CD4-positive, alpha-beta memory T cell (primary cell): Measurements from ENCODE around the gene TRIP11. TPM values are rescaled to one million over a fixed set of nuclear protein-coding genes. Genes with fewer than 3 reads are reported as not detected.
A peak's percentile ranks its signal among the peaks of the same experiment; 100 is the strongest.
"Not testable (repeated sequence)": the region's sequence is repeated elsewhere in the genome, so short reads cannot be mapped to it uniquely, and the experiment has no call there.

Source experiments
- CTCF ChIA-PET: fragments of 350-600 bp; sonication (Branson Sonifier 250); formaldehyde crosslinking; loops from one replicate; lab custom pipeline; 2021; ENCODE audit warnings: inconsistent platforms; ENCODE audit not compliant: partially characterized antibody; lab: Charles Lee
- POLR2A ChIA-PET: fragments of 350-600 bp; sonication (Branson Sonifier 250); formaldehyde crosslinking; loops from one replicate; lab custom pipeline; 2021; ENCODE audit not compliant: partially characterized antibody; lab: Charles Lee
- DNase-seq, 5 donors: peaks; one replicate each; pipeline versions ENCODE4 v3.0.0 to v3.0.0-alpha.2; 2020 to 2022; ENCODE audit warnings: mixed read lengths in 1 of 5
- H3K27ac ChIP-seq: one replicate; pipeline ENCODE4 v1.7.0; 2013; ENCODE audit warnings: low read depth, low read length
- H3K27me3 ChIP-seq: 2 replicates; pipeline ENCODE4 v1.7.0; 2013; ENCODE audit warnings: mild to moderate bottlenecking, low read length, moderate library complexity; ENCODE audit not compliant: insufficient read depth
- H3K36me3 ChIP-seq: 2 replicates; pipeline ENCODE4 v1.7.0; 2013; ENCODE audit warnings: mild to moderate bottlenecking, low read length, moderate library complexity; ENCODE audit not compliant: insufficient read depth
- H3K4me1 ChIP-seq: 2 replicates; pipeline ENCODE4 v1.7.0; 2013; ENCODE audit warnings: mild to moderate bottlenecking, low read length, moderate library complexity; ENCODE audit not compliant: insufficient read depth
- H3K4me3 ChIP-seq, 2 donors: one replicate each; pipeline ENCODE4 v1.7.0; 2013; ENCODE audit warnings: low read length in 2 of 2, mild to moderate bottlenecking in 1 of 2
- H3K9me3 ChIP-seq, 2 donors: one replicate each; pipeline ENCODE4 v1.7.0; 2013; ENCODE audit warnings: low read length in 2 of 2, control low read depth in 1 of 2; ENCODE audit not compliant: control insufficient read depth in 1 of 2
- H3K27ac Mint-ChIP-seq, 7 donors: one replicate each; pipeline ENCODE4 v1.8.0; 2020 to 2021; ENCODE audit warnings: mixed read lengths in 7 of 7, mild to moderate bottlenecking in 6 of 7, inconsistent platforms in 3 of 7, moderate library complexity in 3 of 7
- H3K27me3 Mint-ChIP-seq, 2 donors: one replicate each; pipeline ENCODE4 v1.8.0; 2020 to 2021; ENCODE audit warnings: mixed read lengths in 2 of 2
- H3K36me3 Mint-ChIP-seq, 2 donors: one replicate each; pipeline ENCODE4 v1.8.0; 2020 to 2021; ENCODE audit warnings: mixed read lengths in 2 of 2, inconsistent platforms in 1 of 2, mild to moderate bottlenecking in 1 of 2
- H3K4me1 Mint-ChIP-seq, 4 donors: one replicate each; pipeline ENCODE4 v1.8.0; 2020 to 2021; ENCODE audit warnings: mixed read lengths in 4 of 4, mild to moderate bottlenecking in 1 of 4
- H3K4me3 Mint-ChIP-seq, 8 donors: one replicate each; pipeline ENCODE4 v1.8.0; 2020 to 2021; ENCODE audit warnings: mixed read lengths in 8 of 8, mild to moderate bottlenecking in 7 of 8, moderate library complexity in 6 of 8, inconsistent platforms in 3 of 8
- H3K9me3 Mint-ChIP-seq, 8 donors: one replicate each; pipeline ENCODE4 v1.8.0; 2020 to 2021; ENCODE audit warnings: mixed read lengths in 8 of 8, mild to moderate bottlenecking in 5 of 8, inconsistent platforms in 3 of 8, moderate library complexity in 1 of 8
- intact Hi-C: fragments of 100-400 bp; cut with micrococcal nuclease; formaldehyde crosslinking; loops from one replicate; pipeline ENCODE4 v1.15.1; 2023
- polyA plus RNA-seq, 2 donors: library from polyadenylated mRNA; unstranded; fragments of 300-500 nt; fragmentation: Illumina TruSeq; gene quantifications; one replicate each; pipeline ENCODE4 v1.2.3, GENCODE V29; 2021
- total RNA-seq, 2 experiments: library from RNA; stranded (reverse); gene quantifications; one replicate each; pipeline ENCODE4 v1.2.3, GENCODE V29; 2021

TRIP11 gene
- total and polyA plus RNA-seq, 4 experiments from 2014 or later = 24.6 to 77.2 (median 68.3) TPM

GRCh38 chr14:92045904-92046303, 6.0 kb upstream of the TRIP11 start:
- POLR2A ChIA-PET, H3K4me3 Mint-ChIP-seq, H3K4me1 Mint-ChIP-seq, H3K4me3 ChIP-seq, H3K36me3 ChIP-seq, H3K27me3 Mint-ChIP-seq, intact Hi-C loops, H3K9me3 ChIP-seq, H3K27me3 ChIP-seq, CTCF ChIA-PET, H3K27ac Mint-ChIP-seq, H3K27ac ChIP-seq, DNase-seq, H3K4me1 ChIP-seq: not testable (repeated sequence)
- Mint-ChIP-seq H3K9me3 (peaks cover 0 to 19% (median 5%) of the 10 kb centered on the region in 8 donors), H3K36me3 (peaks cover 16 to 24% of the 10 kb centered on the region in 2 donors)

GRCh38 chr14:92041766-92042165, 1.9 kb upstream of the TRIP11 start:
- H3K9me3 Mint-ChIP-seq, H3K4me3 ChIP-seq, H3K27ac ChIP-seq, H3K9me3 ChIP-seq, H3K27me3 Mint-ChIP-seq, H3K27me3 ChIP-seq, DNase-seq, H3K36me3 ChIP-seq: not testable (repeated sequence)
- peaks cover 5 to 18% of the 10 kb centered on the region in 2 donors for H3K36me3 Mint-ChIP-seq
- H3K4me1 ChIP-seq = peaks cover 36% of the 10 kb centered on the region
- intact Hi-C loops = loop anchor here (5.0 kb wide), 1 partner anchor 1214 kb away; no protein-coding TSS in a partner anchor
- H3K27ac Mint-ChIP-seq = peak overlapping the region in 4 of 7 donors; percentile 68 to 98 (median 72)
- H3K4me1 Mint-ChIP-seq = peaks cover 23 to 47% (median 35%) of the 10 kb centered on the region in 4 donors
- POLR2A ChIA-PET = interaction anchor here (1.5 to 3.4 kb wide), 3 partner anchors 45 to 80 kb away, joined by 3 to 56 read pairs (median 54); partner anchors contain the start of genes ATXN3, CPSF2 and NDUFB1
- CTCF ChIA-PET = interaction anchor here (1.9 kb wide), 1 partner anchor 45 kb away, joined by 7 read pairs; no protein-coding TSS in a partner anchor
- H3K4me3 Mint-ChIP-seq = peak overlapping the region in 4 of 8 donors; percentile 44 to 59 (median 48)

GRCh38 chr14:92041203-92041602, 1.3 kb upstream of the TRIP11 start:
- Mint-ChIP-seq H3K27ac (peak overlapping the region in 6 of 7 donors; percentile 68 to 99 (median 87)), H3K36me3 (peaks cover 5 to 19% of the 10 kb centered on the region in 2 donors), H3K9me3 (no peaks in the 10 kb centered on the region), H3K4me3 (peak overlapping the region in 3 of 8 donors; percentile 44 to 97 (median 51)), H3K4me1 (peaks cover 27 to 52% (median 39%) of the 10 kb centered on the region in 4 donors), H3K27me3 (no peaks in the 10 kb centered on the region)
- H3K27ac ChIP-seq = peak overlapping the region; percentile 89
- H3K4me1 ChIP-seq = peaks cover 41% of the 10 kb centered on the region
- ChIA-PET CTCF (interaction anchor here (1.2 to 2.2 kb wide), 4 partner anchors 18 to 81 kb away, joined by 4 to 19 read pairs (median 7); partner anchors contain the start of genes ATXN3, CPSF2 and NDUFB1), POLR2A (interaction anchor here (1.2 to 3.4 kb wide), 6 partner anchors 14 to 81 kb away, joined by 3 to 56 read pairs (median 4); partner anchors contain the start of genes ATXN3, CPSF2 and NDUFB1)
- no peak for DNase-seq
- H3K36me3 ChIP-seq = no peaks in the 10 kb centered on the region
- H3K27me3 ChIP-seq = no peaks in the 10 kb centered on the region
- no peaks in the 10 kb centered on the region for H3K9me3 ChIP-seq
- intact Hi-C loops = loop anchor here (5.0 kb wide), 1 partner anchor 1214 kb away; no protein-coding TSS in a partner anchor
- peak overlapping the region; percentile 51 to 71 for H3K4me3 ChIP-seq

- intact Hi-C loops = loop anchor here (1.0 to 5.0 kb wide), 3 partner anchors 66 to 1213 kb away; partner anchors contain the start of genes ATXN3 and PPP4R3A
- Histone ChIP-seq H3K4me3 (peak overlapping the region; percentile 51 to 71), H3K27ac (peak overlapping the region; percentile 89), H3K27me3 (no peaks in the 10 kb centered on the region), H3K4me1 (peaks cover 43% of the 10 kb centered on the region), H3K36me3 (no peaks in the 10 kb centered on the region), H3K9me3 (no peaks in the 10 kb centered on the region)
- POLR2A ChIA-PET = interaction anchor here (0.6 to 3.4 kb wide), 25 partner anchors 10 to 1657 kb away, joined by 3 to 56 read pairs (median 4); partner anchors contain the start of genes ATXN3, CPSF2, GOLGA5 and LYSET
- peaks cover 31 to 59% (median 43%) of the 10 kb centered on the region in 4 donors for H3K4me1 Mint-ChIP-seq
- peak overlapping the region; percentile 97 to 99 (median 99) for H3K27ac Mint-ChIP-seq
- H3K36me3 Mint-ChIP-seq = peaks cover 5 to 22% of the 10 kb centered on the region in 2 donors
- CTCF ChIA-PET = interaction anchor here (0.5 to 2.2 kb wide), 8 partner anchors 11 to 643 kb away, joined by 3 to 19 read pairs (median 6); partner anchors contain the start of genes ATXN3, CPSF2 and NDUFB1
- H3K4me3 Mint-ChIP-seq = peak overlapping the region; percentile 93 to 100 (median 96)
- DNase-seq = no peak
- no peaks in the 10 kb centered on the region for H3K27me3 Mint-ChIP-seq
- H3K9me3 Mint-ChIP-seq = no peaks in the 10 kb centered on the region
Observed at GRCh38 chr14:92040431-92041051, 682 bp upstream of the TRIP11 start.

DNA sequence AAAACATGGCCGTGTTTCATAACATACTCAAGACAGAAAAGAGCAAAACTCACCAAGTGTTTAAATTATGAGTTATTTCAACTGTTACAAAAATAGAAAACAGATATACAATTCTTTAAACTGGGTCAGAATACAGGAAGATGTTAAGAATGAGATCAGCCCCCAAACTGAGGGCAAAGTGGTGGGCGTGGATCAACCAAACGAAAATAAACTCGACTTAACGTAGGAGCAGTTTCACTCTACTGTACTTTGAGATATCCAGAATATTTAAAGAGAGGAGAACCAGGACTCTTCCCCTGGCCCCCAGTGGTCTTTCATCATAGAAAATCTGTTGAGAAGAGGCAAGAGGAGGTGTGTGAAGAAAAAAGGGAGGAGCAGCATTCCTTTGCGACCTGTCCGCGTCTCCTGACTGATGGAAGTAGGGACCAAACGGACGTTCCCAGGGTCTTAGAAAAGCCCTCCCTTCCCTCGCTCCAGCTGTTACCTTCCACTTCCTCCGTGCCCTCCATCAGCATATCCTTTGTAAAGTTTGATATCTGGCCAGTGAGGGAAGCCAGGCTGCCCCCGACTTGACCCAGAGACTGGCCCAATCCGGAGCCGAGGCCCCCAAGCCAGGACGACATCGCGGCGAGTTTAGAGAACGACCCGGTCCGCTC, 668 bp downstream of the TRIP11 start:
- Mint-ChIP-seq H3K4me1 (peaks cover 31 to 59% (median 43%) of the 10 kb centered on the region in 4 donors), H3K9me3 (no peaks in the 10 kb centered on the region), H3K36me3 (peaks cover 5 to 22% of the 10 kb centered on the region in 2 donors), H3K4me3 (peak overlapping the region; percentile 93 to 100 (median 96)), H3K27me3 (no peaks in the 10 kb centered on the region), H3K27ac (peak overlapping the region; percentile 97 to 99 (median 99))
- ChIA-PET CTCF (interaction anchor here (0.8 to 2.2 kb wide), 3 partner anchors 40 to 69 kb away, joined by 3 to 19 read pairs (median 5); partner anchors contain the start of gene ATXN3), POLR2A (interaction anchor here (0.5 to 3.4 kb wide), 18 partner anchors 11 to 1655 kb away, joined by 3 to 56 read pairs (median 5); partner anchors contain the start of genes ATXN3, CPSF2, NDUFB1 and PPP4R3A)
- no peaks in the 10 kb centered on the region for H3K27me3 ChIP-seq
- no peaks in the 10 kb centered on the region for H3K9me3 ChIP-seq
- intact Hi-C loops = no loop called here
- peak overlapping the region; percentile 89 for H3K27ac ChIP-seq
- peak in 4 of 5 donors; percentile 13 to 44 (median 23) for DNase-seq
- H3K4me1 ChIP-seq = peaks cover 43% of the 10 kb centered on the region
- H3K36me3 ChIP-seq = no peaks in the 10 kb centered on the region
- H3K4me3 ChIP-seq = peak overlapping the region; percentile 51 to 71

DNA sequence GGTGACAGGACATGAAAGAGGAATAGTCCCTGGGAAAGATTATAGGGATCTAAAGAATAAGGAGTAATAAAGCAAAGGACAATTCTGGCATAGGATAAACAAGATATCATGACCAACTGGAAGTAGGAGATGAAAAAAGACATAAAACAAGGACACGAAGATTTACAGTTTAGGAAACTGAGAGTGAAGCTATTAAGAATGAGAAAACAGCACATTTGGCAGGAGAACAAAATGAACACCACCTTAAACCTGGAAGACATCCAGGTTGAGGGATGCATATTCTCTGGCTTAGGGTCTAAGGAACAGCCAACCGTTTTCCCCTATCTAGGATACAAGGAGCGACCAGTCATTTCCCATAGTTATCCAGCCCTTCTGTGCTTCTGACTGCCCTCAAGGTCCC, 1.9 kb downstream of the TRIP11 start:
- intact Hi-C loops = no loop called here
- no peak for DNase-seq
- Histone ChIP-seq H3K27me3 (no peaks in the 10 kb centered on the region), H3K4me3 (no peak overlapping the region), H3K9me3 (no peaks in the 10 kb centered on the region), H3K36me3 (no peaks in the 10 kb centered on the region), H3K4me1 (peaks cover 43% of the 10 kb centered on the region), H3K27ac (no peak overlapping the region)
- H3K4me1 Mint-ChIP-seq = peaks cover 38 to 68% (median 50%) of the 10 kb centered on the region in 4 donors
- H3K36me3 Mint-ChIP-seq = peaks cover 5 to 27% of the 10 kb centered on the region in 2 donors
- peak overlapping the region; percentile 68 to 99 (median 85) for H3K27ac Mint-ChIP-seq
- peak overlapping the region; percentile 32 to 100 (median 96) for H3K4me3 Mint-ChIP-seq
- CTCF ChIA-PET = interaction anchor here (0.8 kb wide), 1 partner anchor 70 kb away, joined by 3 read pairs; no protein-coding TSS in a partner anchor
- POLR2A ChIA-PET = no interaction called here
- no peaks in the 10 kb centered on the region for H3K27me3 Mint-ChIP-seq
- H3K9me3 Mint-ChIP-seq = no peaks in the 10 kb centered on the region
